GM23338 (cell line): ENCODE results near the gene LSM3.

Experiments used
- CREB1 ChIP-seq: fragments of 250-450 bp; sonication (Bioruptor Pico); IDR thresholded peaks from 2 replicates; pipeline ENCODE4 v1.5.0; 2020; ENCODE audit warnings: low read depth, mild to moderate bottlenecking, moderate library complexity
- CTCF ChIP-seq, 2 experiments: fragments of 200-600 bp in 1 of 2; sonication (generic) in 1 of 2; conservative IDR thresholded peaks; 2 replicates each; pipeline versions ENCODE4 v1.5.1 to v1.6.1; 2016 to 2017; ENCODE audit warnings: antibody characterized with exemption in 2 of 2, low read depth in 2 of 2, mild to moderate bottlenecking in 2 of 2, moderate library complexity in 1 of 2
- ETS1 ChIP-seq: IDR thresholded peaks from 2 replicates; pipeline ENCODE4 v1.6.1; 2016; ENCODE audit warnings: antibody characterized with exemption
- EZH2 ChIP-seq: fragments of 200-600 bp; sonication (generic); IDR thresholded peaks from one replicate; pipeline ENCODE4 v1.8.0; 2017; ENCODE audit warnings: antibody characterized with exemption, mild to moderate bottlenecking, low read depth; ENCODE audit not compliant: unreplicated experiment
- EZH2phosphoT487 ChIP-seq: fragments of 200-600 bp; sonication (generic); IDR thresholded peaks from one replicate; pipeline ENCODE4 v1.8.1; 2018; ENCODE audit warnings: antibody characterized with exemption; ENCODE audit not compliant: unreplicated experiment
- JUNB ChIP-seq: IDR thresholded peaks from one replicate; pipeline ENCODE4 v1.6.1; 2016; ENCODE audit warnings: antibody characterized with exemption; ENCODE audit not compliant: unreplicated experiment
- POLR2AphosphoS5 ChIP-seq: IDR thresholded peaks from 2 replicates; pipeline ENCODE4 v1.6.1; 2016; ENCODE audit warnings: antibody characterized with exemption, low read depth
- REST ChIP-seq: IDR thresholded peaks from one replicate; pipeline ENCODE4 v1.6.1; 2018; ENCODE audit warnings: antibody characterized with exemption; ENCODE audit not compliant: unreplicated experiment
- STAT1 ChIP-seq: IDR thresholded peaks from one replicate; pipeline ENCODE4 v1.6.1; 2016; ENCODE audit warnings: antibody characterized with exemption; ENCODE audit not compliant: unreplicated experiment

- no peak for TF ChIP-seq CREB1 (CRISPR knock-in tag)
- no peak for TF ChIP-seq CTCF (conservative IDR thresholded peaks at IDR 0.05; ENCODE audit: low read depth in 2 of 2)
- TF ChIP-seq JUNB: no peak
- TF ChIP-seq POLR2AphosphoS5: no peak
- TF ChIP-seq EZH2: no peak
- no peak for TF ChIP-seq EZH2phosphoT487
- no peak for TF ChIP-seq STAT1
- TF ChIP-seq ETS1: no peak
- TF ChIP-seq REST: no peak
Observed at GRCh38 chr3:14153663-14154062, 25.0 kb upstream of the LSM3 start.
